ENCODE data around the gene COL16A1.

Gene COL16A1

GRCh38 chr1:31624309-31624708 is 79.5 kb downstream of the COL16A1 start:
- DNase-seq (ENCODE audit: low spot score): no peak

- DNase-seq (ENCODE audit: low spot score): no peak
These were observed 80.5 kb downstream of the COL16A1 start for GRCh38 chr1:31623365-31623764.

GRCh38 chr1:31621847-31622730 is 81.7 kb downstream of the COL16A1 start:
- no peak for DNase-seq (ENCODE audit: low spot score)

GRCh38 chr1:31621498-31621820 is 82.4 kb downstream of the COL16A1 start:
- DNase-seq (ENCODE audit: low spot score): no peak

GRCh38 chr1:31620631-31621497 is 83.0 kb downstream of the COL16A1 start:
- no peak for DNase-seq (ENCODE audit: low spot score)

GRCh38 chr1:31618916-31619846 is 84.6 kb downstream of the COL16A1 start:
- DNase-seq (ENCODE audit: low spot score): no peak

GRCh38 chr1:31617916-31618746 is 85.7 kb downstream of the COL16A1 start:
- DNase-seq (ENCODE audit: low spot score): peak; percentile 46

- no peak for DNase-seq (ENCODE audit: low spot score)
These were observed 86.5 kb downstream of the COL16A1 start, which contains the start of gene HCRTR1 for GRCh38 chr1:31617218-31617915. TSS of gene HCRTR1 (plus strand) at chr1:31617689. CDS start at chr1:31619193, 1,504 bp downstream.

GRCh38 chr1:31615939-31616338 is 87.9 kb downstream of the COL16A1 start:
- DNase-seq (ENCODE audit: low spot score): no peak

- no peak for DNase-seq (ENCODE audit: low spot score)
These were observed 88.4 kb downstream of the COL16A1 start for GRCh38 chr1:31615414-31615813.

GRCh38 chr1:31614414-31615005 is 89.3 kb downstream of the COL16A1 start:
- no peak for DNase-seq (ENCODE audit: low spot score)

- no peak for DNase-seq (ENCODE audit: low spot score)
These were observed 94.2 kb downstream of the COL16A1 start for GRCh38 chr1:31609514-31610118.

- DNase-seq (ENCODE audit: low spot score): no peak
These were observed 96.5 kb downstream of the COL16A1 start for GRCh38 chr1:31607360-31607759.

GRCh38 chr1:31605908-31606427 is 97.8 kb downstream of the COL16A1 start:
- DNase-seq (ENCODE audit: low spot score): no peak
